Left lung (tissue), 10 donors: ENCODE measurements around the gene WHAMM. TPM values are rescaled to one million over a fixed set of nuclear protein-coding genes. Genes with fewer than 3 reads are reported as not detected.

Experiments used
- ATAC-seq: fragments of 200-7000 bp; cut with Tn5 transposase; one replicate; pipeline ENCODE4 v1.9.1; 2020; ENCODE audit warnings: moderate library complexity
- DNase-seq, 4 donors: peaks; one replicate each; pipeline ENCODE4 v3.0.0-alpha.2; 2013 to 2020
- H3K27ac ChIP-seq, 2 donors: fragments of 200-600 bp; sonication (generic) in 1 of 2; one replicate each; pipeline versions ENCODE4 v1.5.0 to v1.8.0; 2020 to 2021
- H3K27me3 ChIP-seq, 2 donors: fragments of 200-600 bp; sonication (generic) in 1 of 2; one replicate each; pipeline versions ENCODE4 v1.5.0 to v1.8.0; 2020 to 2021
- H3K36me3 ChIP-seq, 2 donors: fragments of 200-600 bp; sonication (generic) in 1 of 2; one replicate each; pipeline versions ENCODE4 v1.5.0 to v1.8.0; 2020 to 2021
- H3K4me1 ChIP-seq, 2 donors: fragments of 200-600 bp; one replicate each; pipeline ENCODE4 v1.8.0; 2021
- H3K4me3 ChIP-seq, 2 donors: fragments of 200-600 bp; sonication (generic) in 1 of 2; one replicate each; pipeline versions ENCODE4 v1.5.0 to v1.8.0; 2020 to 2021; ENCODE audit warnings: mild to moderate bottlenecking in 1 of 2
- H3K9me3 ChIP-seq, 2 donors: fragments of 200-600 bp; sonication (generic) in 1 of 2; one replicate each; pipeline versions ENCODE4 v1.5.0 to v1.8.0; 2020 to 2021
- intact Hi-C, 2 donors: fragments of 100-400 bp; cut with DNase I; formaldehyde crosslinking; loops; one replicate each; pipeline versions ENCODE4 v1.11.2 to v1.14.2; 2022
- polyA plus RNA-seq, 6 donors: library from polyadenylated mRNA; unstranded; fragments of 120-200 nt; gene quantifications; one replicate each; pipeline ENCODE4 v1.2.1, GENCODE V29; 2013; ENCODE audit not compliant: insufficient read length in 6 of 6
- total RNA-seq, 2 donors: library from RNA; stranded (reverse); fragmentation: NEBNext Ultra II Directional; extraction: Animal tissue kit (Norgen Biotek cat#: 25700); gene quantifications; one replicate each; pipeline ENCODE4 v1.2.1, GENCODE V29; 2021
- TF ChIP-seq, protein P1 (sequence below), 2 donors: fragments of 200-600 bp; sonication (generic) in 1 of 2; IDR thresholded peaks; one replicate each; pipeline versions ENCODE4 v1.5.0 to v1.8.0; 2021; ENCODE audit warnings: antibody characterized with exemption in 2 of 2
- donor health status: DM: no; HTN: yes; CAD: no.
- donor health status: DM: no; HTN: no; CAD: no.

WHAMM gene
- total and polyA plus RNA-seq, 8 donors = 9.3 to 15.8 (median 13.4) TPM

DNA sequence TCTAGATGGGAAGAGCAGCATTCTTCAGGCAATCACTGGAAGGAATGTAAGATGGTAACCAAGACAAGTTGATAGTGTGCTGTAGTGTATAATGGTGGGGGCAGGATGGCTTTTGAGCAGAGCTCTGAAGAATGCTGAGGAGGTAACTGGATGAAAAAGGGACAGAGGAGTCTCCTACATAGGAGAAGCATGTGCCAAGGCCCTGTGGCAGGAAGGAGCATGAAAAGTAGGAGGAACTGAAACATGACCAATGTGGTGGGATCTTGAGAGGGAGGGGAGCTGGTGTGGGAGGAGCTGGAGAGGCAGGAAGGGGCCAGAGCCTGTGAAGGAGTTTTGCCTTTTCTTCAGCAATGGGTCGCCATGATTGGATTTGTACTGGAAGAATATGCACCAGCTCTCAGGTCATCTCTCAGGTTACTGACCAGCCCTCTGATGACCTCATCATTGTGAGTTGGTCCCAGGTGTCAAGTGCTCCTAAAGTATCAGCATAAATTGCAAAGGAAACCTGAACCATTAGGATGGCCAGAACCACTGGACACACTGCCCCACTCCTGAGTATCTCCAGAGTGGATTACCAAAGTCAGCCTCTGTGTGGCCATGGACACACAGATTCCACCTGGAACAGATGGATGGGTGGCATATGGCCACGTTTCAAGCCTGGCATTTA is 42.1 kb upstream of the WHAMM start:
- ATAC-seq (no peak), DNase-seq (no peak)
- H3K27ac ChIP-seq = no peak overlapping the region
- H3K27me3 ChIP-seq = no peaks in the 10 kb centered on the region
- H3K4me3 ChIP-seq = no peak overlapping the region
- peaks cover 0 to 24% of the 10 kb centered on the region in 2 donors for H3K36me3 ChIP-seq
- no peaks in the 10 kb centered on the region for H3K9me3 ChIP-seq
- no peaks in the 10 kb centered on the region for H3K4me1 ChIP-seq
- TF ChIP-seq, protein P1, sequence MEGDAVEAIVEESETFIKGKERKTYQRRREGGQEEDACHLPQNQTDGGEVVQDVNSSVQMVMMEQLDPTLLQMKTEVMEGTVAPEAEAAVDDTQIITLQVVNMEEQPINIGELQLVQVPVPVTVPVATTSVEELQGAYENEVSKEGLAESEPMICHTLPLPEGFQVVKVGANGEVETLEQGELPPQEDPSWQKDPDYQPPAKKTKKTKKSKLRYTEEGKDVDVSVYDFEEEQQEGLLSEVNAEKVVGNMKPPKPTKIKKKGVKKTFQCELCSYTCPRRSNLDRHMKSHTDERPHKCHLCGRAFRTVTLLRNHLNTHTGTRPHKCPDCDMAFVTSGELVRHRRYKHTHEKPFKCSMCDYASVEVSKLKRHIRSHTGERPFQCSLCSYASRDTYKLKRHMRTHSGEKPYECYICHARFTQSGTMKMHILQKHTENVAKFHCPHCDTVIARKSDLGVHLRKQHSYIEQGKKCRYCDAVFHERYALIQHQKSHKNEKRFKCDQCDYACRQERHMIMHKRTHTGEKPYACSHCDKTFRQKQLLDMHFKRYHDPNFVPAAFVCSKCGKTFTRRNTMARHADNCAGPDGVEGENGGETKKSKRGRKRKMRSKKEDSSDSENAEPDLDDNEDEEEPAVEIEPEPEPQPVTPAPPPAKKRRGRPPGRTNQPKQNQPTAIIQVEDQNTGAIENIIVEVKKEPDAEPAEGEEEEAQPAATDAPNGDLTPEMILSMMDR (IDR thresholded peaks at IDR 0.05) = no peak
- intact Hi-C loops = no loop called here

DNA sequence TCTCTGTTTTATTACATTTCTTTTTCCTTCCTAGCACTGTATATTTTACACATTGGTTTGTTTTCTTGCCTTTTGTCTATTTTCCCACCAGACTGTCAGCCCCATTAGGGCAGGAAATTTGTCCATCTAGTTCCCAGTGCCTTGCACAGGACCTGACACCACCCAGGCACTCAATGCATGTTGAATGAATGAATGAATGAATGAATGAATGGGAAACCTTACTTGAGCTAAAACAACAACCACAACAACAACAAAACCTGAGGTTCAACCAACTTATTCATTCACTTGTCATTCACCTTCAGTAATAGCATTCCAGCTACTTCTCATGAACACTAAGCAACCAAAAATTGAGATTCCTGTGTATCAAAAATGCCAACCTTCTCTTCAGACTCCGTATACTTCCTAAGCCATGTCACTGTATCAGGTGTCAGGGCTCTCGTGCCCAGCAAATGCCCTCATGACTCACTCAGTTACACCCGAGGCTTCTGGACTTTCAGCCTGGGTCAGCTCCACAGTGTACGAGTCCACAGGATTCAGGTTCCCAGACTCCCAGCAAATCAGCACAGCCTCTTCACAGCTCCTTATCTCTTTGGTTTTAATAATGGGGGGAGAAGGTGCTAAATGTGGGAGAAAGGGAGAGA is 40.9 kb upstream of the WHAMM start:
- no peak overlapping the region for H3K4me3 ChIP-seq
- H3K9me3 ChIP-seq = no peaks in the 10 kb centered on the region
- intact Hi-C loops = no loop called here
- TF ChIP-seq, protein P1 (IDR thresholded peaks at IDR 0.05) = no peak
- DNase-seq (no peak), ATAC-seq (no peak)
- peaks cover 0 to 21% of the 10 kb centered on the region in 2 donors for H3K36me3 ChIP-seq
- no peaks in the 10 kb centered on the region for H3K4me1 ChIP-seq
- no peaks in the 10 kb centered on the region for H3K27me3 ChIP-seq
- H3K27ac ChIP-seq = no peak overlapping the region

DNA sequence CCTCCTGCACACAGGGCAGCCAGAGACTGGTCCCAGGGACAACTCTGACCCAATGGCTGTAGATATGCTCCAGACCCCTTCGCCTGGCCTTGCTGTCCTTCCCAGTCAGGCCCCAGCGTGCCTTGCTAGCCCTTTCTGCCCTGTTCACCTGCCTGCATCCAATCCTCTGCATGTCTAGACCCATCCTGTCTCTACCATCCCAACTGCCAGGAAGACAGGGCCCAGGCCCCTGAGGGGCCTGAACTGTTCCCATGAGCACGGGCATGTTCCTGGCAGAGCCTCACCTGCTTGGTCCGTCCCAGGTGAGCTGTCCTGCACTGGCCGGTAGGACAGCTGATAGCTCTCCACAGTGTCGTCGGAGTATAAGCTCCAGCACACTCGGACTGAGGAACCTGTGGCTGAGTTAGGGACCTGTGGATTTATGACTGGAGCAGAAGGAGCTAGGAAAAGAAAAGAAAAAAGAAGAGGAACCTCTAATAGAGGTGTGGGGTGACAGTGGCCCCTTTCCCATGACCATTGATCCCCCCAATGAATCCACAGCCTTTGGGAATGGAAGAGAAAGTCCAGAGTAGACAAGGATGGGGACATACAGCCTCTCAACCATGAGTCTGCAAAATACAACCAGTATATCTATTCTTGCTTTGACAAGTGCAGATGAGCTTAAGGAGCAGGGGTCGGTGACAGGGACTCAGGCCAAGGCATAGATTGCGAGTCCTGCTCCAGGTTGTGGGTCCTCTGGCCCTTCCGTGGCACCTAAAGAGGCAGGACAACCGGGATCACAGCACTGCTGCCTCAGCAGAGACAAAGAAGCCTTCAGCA is 37.4 kb upstream of the WHAMM start:
- intact Hi-C loops = no loop called here
- H3K36me3 ChIP-seq = peaks cover 0 to 5% of the 10 kb centered on the region in 2 donors
- no peak overlapping the region for H3K4me3 ChIP-seq
- no peaks in the 10 kb centered on the region for H3K27me3 ChIP-seq
- no peak overlapping the region for H3K27ac ChIP-seq
- DNase-seq (no peak), ATAC-seq (no peak)
- TF ChIP-seq, protein P1 (IDR thresholded peaks at IDR 0.05) = no peak
- no peaks in the 10 kb centered on the region for H3K9me3 ChIP-seq
- no peaks in the 10 kb centered on the region for H3K4me1 ChIP-seq

DNA sequence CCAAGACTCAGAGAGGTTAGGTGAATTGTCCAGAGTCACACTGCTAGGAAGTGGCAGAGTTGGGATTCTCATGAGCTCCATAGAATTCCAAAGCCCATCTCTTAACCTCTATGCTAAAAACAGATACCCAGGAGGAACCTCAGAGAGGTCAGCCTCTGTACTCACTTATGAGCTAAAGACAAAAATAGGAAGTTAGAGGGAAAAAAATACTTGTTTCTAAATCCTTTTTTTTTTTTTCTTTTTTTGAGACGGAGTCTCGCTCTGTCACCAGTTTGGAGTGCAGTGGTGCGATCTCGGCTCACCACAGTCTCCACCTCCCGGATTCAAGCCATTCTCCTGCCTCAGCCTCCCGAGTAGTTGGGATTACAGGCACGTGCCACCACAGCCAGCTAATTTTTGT is 34.9 kb upstream of the WHAMM start:
- Histone ChIP-seq H3K27me3 (no peaks in the 10 kb centered on the region), H3K4me3 (no peak overlapping the region), H3K36me3 (no peaks in the 10 kb centered on the region), H3K4me1 (no peaks in the 10 kb centered on the region), H3K27ac (no peak overlapping the region), H3K9me3 (no peaks in the 10 kb centered on the region)
- DNase-seq (no peak), ATAC-seq (no peak)
- intact Hi-C loops = no loop called here
- TF ChIP-seq, protein P1 (IDR thresholded peaks at IDR 0.05) = no peak

DNA sequence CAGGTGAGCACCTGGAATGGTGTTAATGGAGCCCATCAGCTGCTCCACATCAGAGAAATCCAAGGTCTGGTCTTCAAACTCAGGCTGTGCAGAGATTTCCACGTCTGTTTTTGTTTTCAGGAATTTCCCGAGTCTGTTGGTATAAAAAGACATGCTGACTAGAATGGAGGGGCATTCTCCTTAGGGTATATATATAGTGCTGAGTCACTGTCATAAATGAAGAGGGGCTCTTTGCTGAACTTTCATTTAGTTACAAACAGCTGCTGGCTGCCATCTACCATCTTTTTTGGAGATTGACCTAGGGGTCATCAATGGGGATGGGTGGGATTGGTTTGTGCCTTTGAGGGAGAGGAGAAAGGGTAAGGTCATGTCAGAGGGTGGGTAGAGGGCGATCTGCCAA is 30.7 kb upstream of the WHAMM start:
- Histone ChIP-seq H3K9me3 (no peaks in the 10 kb centered on the region), H3K27ac (no peak overlapping the region), H3K4me1 (no peaks in the 10 kb centered on the region), H3K27me3 (no peaks in the 10 kb centered on the region), H3K36me3 (no peaks in the 10 kb centered on the region), H3K4me3 (no peak overlapping the region)
- DNase-seq (no peak), ATAC-seq (no peak)
- intact Hi-C loops = no loop called here
- TF ChIP-seq, protein P1 (IDR thresholded peaks at IDR 0.05) = no peak
